H1 (cell line): ENCODE results near the gene ABCA9. TPM values are rescaled to one million over a fixed set of nuclear protein-coding genes. Genes with fewer than 3 reads are reported as not detected.

Source experiments
- CTCF ChIA-PET: fragments of 300-600 bp; sonication (Branson Sonifier 250); formaldehyde crosslinking; loops from one replicate; lab custom pipeline; 2021; ENCODE audit not compliant: partially characterized antibody; lab: Charles Lee
- POLR2A ChIA-PET: fragments of 300-600 bp; sonication (Branson Sonifier 250); formaldehyde crosslinking; loops from one replicate; lab custom pipeline; 2021; ENCODE audit warnings: inconsistent platforms; ENCODE audit not compliant: partially characterized antibody; lab: Charles Lee
- DNase-seq, 2 experiments: peaks; one replicate each; pipeline versions ENCODE4 v3.0.0 to v3.0.0-alpha.2; 2010 to 2022; ENCODE audit warnings: low spot score in 2 of 2, low read depth in 1 of 2, mixed read lengths in 1 of 2
- FAIRE-seq: peaks from 2 replicates; lab custom pipeline; 2011; peaks lifted over from hg19 to GRCh38; lab: Jason Lieb, UNC
- H2AFZ ChIP-seq: 2 replicates; pipeline ENCODE4 v1.8.1; 2012; ENCODE audit warnings: low read length, inconsistent platforms
- H2AK5ac ChIP-seq: 2 replicates; pipeline ENCODE4 v1.6.1; 2013; ENCODE audit warnings: low read depth, low read length
- H2BK120ac ChIP-seq: replicated peaks from 2 replicates; pipeline ENCODE3; 2013; ENCODE audit warnings: low read depth, low read length, inconsistent platforms
- H2BK12ac ChIP-seq: 2 replicates; pipeline ENCODE4 v1.6.1; 2013; ENCODE audit warnings: low read depth, low read length
- H2BK15ac ChIP-seq: 2 replicates; pipeline ENCODE4 v1.6.1; 2013; ENCODE audit warnings: low read length
- H2BK20ac ChIP-seq: 2 replicates; pipeline ENCODE4 v1.6.1; 2013; ENCODE audit warnings: low read length
- H2BK5ac ChIP-seq: 2 replicates; pipeline ENCODE4 v1.6.1; 2013; ENCODE audit warnings: low read depth, low read length
- H3K14ac ChIP-seq: 2 replicates; pipeline ENCODE4 v1.6.1; 2013; ENCODE audit warnings: inconsistent platforms; ENCODE audit not compliant: insufficient read length
- H3K18ac ChIP-seq: 2 replicates; pipeline ENCODE4 v1.6.1; 2013; ENCODE audit warnings: low read length; ENCODE audit errors: extremely low read depth
- H3K23ac ChIP-seq: 2 replicates; pipeline ENCODE4 v1.6.1; 2013; ENCODE audit warnings: inconsistent platforms; ENCODE audit not compliant: insufficient read length
- H3K23me2 ChIP-seq: 2 replicates; pipeline ENCODE4 v1.6.1; 2013; ENCODE audit warnings: low read depth, low read length
- H3K27ac ChIP-seq: 2 replicates; pipeline ENCODE4 v1.6.1; 2011; ENCODE audit warnings: low read depth, low read length, inconsistent platforms
- H3K27me3 ChIP-seq, 4 experiments: replicated peaks in 1 of 4; 1 replicate in 1 of 4; 2 replicates in 3 of 4; pipeline versions ENCODE4 v1.6.1 to v1.8.1; 2011 to 2013; ENCODE audit warnings: low read length in 3 of 4, mild to moderate bottlenecking in 3 of 4, inconsistent platforms in 2 of 4, mixed read lengths in 2 of 4, moderate library complexity in 1 of 4; ENCODE audit not compliant: control insufficient read depth in 3 of 4, insufficient read depth in 3 of 4; ENCODE audit errors: extremely low read depth in 1 of 4
- H3K36me3 ChIP-seq, 4 experiments: 2 replicates each; pipeline versions ENCODE4 v1.6.1 to v1.8.1; 2011 to 2013; ENCODE audit warnings: mild to moderate bottlenecking in 4 of 4, low read length in 3 of 4, moderate library complexity in 2 of 4, control low read depth in 1 of 4, inconsistent platforms in 1 of 4; ENCODE audit not compliant: insufficient read depth in 4 of 4, control insufficient read depth in 2 of 4
- H3K4ac ChIP-seq: replicated peaks from 2 replicates; pipeline ENCODE3; 2013; ENCODE audit warnings: low read length, low read depth, mixed read lengths, inconsistent platforms; ENCODE audit not compliant: insufficient read length
- H3K4me1 ChIP-seq, 4 experiments: replicated peaks in 1 of 4; 1 replicate in 1 of 4; 2 replicates in 3 of 4; pipeline versions ENCODE4 v1.6.1 to v1.8.1; 2011 to 2013; ENCODE audit warnings: low read length in 3 of 4, inconsistent platforms in 2 of 4, mixed read lengths in 1 of 4; ENCODE audit not compliant: insufficient read depth in 4 of 4, control insufficient read depth in 3 of 4
- H3K4me2 ChIP-seq, 2 experiments: 2 replicates each; pipeline versions ENCODE4 v1.6.1 to v1.8.1; 2011 to 2013; ENCODE audit warnings: low read depth in 2 of 2, low read length in 2 of 2, control low read depth in 1 of 2, inconsistent platforms in 1 of 2, mild to moderate bottlenecking in 1 of 2; ENCODE audit not compliant: insufficient read depth in 1 of 2
- H3K4me3 ChIP-seq, 4 experiments: fragments of 200-600, 300-600 bp in 1 of 4; sonication (generic), shearing (Covaris generic), sonication (Bioruptor Twin) in 1 of 4; 2 replicates each; pipeline versions ENCODE4 v1.5.1 to v1.8.1; 2011 to 2016; ENCODE audit warnings: low read length in 4 of 4, low read depth in 3 of 4, control low read depth in 2 of 4, inconsistent platforms in 2 of 4, mild to moderate bottlenecking in 2 of 4, mixed read lengths in 1 of 4, moderate library complexity in 1 of 4; ENCODE audit not compliant: insufficient read depth in 2 of 4; ENCODE audit errors: extremely low read depth in 1 of 4
- H3K56ac ChIP-seq: replicated peaks from 2 replicates; pipeline ENCODE3; 2013; ENCODE audit warnings: low read depth, mild to moderate bottlenecking, mixed read lengths, low read length, inconsistent platforms; ENCODE audit not compliant: insufficient read length
- H3K79me1 ChIP-seq: 2 replicates; pipeline ENCODE4 v1.6.1; 2013; ENCODE audit warnings: low read depth, low read length, control low read depth
- H3K79me2 ChIP-seq, 2 experiments: 2 replicates each; pipeline versions ENCODE4 v1.6.1 to v1.8.1; 2012 to 2013; ENCODE audit warnings: low read length in 2 of 2, mild to moderate bottlenecking in 2 of 2, inconsistent platforms in 1 of 2; ENCODE audit not compliant: insufficient read depth in 2 of 2, control insufficient read depth in 1 of 2
- H3K9ac ChIP-seq, 4 experiments: replicated peaks in 1 of 4; 1 replicate in 1 of 4; 2 replicates in 3 of 4; pipeline versions ENCODE4 v1.6.1 to v1.8.1; 2011 to 2013; ENCODE audit warnings: low read depth in 3 of 4, low read length in 3 of 4, control low read depth in 2 of 4, mild to moderate bottlenecking in 2 of 4, moderate library complexity in 2 of 4, inconsistent platforms in 1 of 4; ENCODE audit errors: extremely low read depth in 1 of 4
- H3K9me3 ChIP-seq, 2 experiments: 2 replicates each; pipeline versions ENCODE4 v1.6.1 to v1.8.1; 2012 to 2013; ENCODE audit warnings: mild to moderate bottlenecking in 2 of 2, moderate library complexity in 2 of 2, control low read depth in 1 of 2, inconsistent platforms in 1 of 2, low read depth in 1 of 2, low read length in 1 of 2, mixed read lengths in 1 of 2; ENCODE audit not compliant: insufficient read depth in 2 of 2
- H4K20me1 ChIP-seq, 2 experiments: replicated peaks in 1 of 2; 2 replicates each; pipeline versions ENCODE3 to v1.8.1; 2011 to 2013; ENCODE audit warnings: inconsistent platforms in 2 of 2, low read length in 2 of 2, mild to moderate bottlenecking in 1 of 2; ENCODE audit not compliant: insufficient read depth in 2 of 2, control insufficient read depth in 1 of 2
- H4K5ac ChIP-seq: 2 replicates; pipeline ENCODE4 v1.6.1; 2013; ENCODE audit warnings: low read length, low read depth, mixed read lengths, inconsistent platforms; ENCODE audit not compliant: insufficient read length
- H4K8ac ChIP-seq: 2 replicates; pipeline ENCODE4 v1.8.0; 2013; ENCODE audit warnings: mild to moderate bottlenecking, moderate library complexity, low read length, inconsistent platforms; ENCODE audit not compliant: insufficient read depth; ENCODE audit errors: extremely low read depth
- H4K91ac ChIP-seq: replicated peaks from 2 replicates; pipeline ENCODE3; 2013; ENCODE audit warnings: low read length, mixed read lengths, inconsistent platforms; ENCODE audit not compliant: insufficient read length
- GTF2F1 ChIP-seq: IDR thresholded peaks from 2 replicates; pipeline ENCODE4 v1.6.1; 2012; ENCODE audit warnings: low read depth, low read length, improper control_type of control experiment, borderline replicate concordance
- NANOG ChIP-seq: IDR thresholded peaks from 2 replicates; pipeline ENCODE4 v1.6.1; 2011; ENCODE audit warnings: low read length, low read depth, mild to moderate bottlenecking, inconsistent platforms; ENCODE audit not compliant: insufficient read depth, poor library complexity, severe bottlenecking
- RBBP5 ChIP-seq: IDR thresholded peaks from 2 replicates; pipeline ENCODE4 v1.7.1; 2012; ENCODE audit warnings: low read depth, mild to moderate bottlenecking, inconsistent platforms, low read length, moderate library complexity, borderline replicate concordance
- RFX5 ChIP-seq: IDR thresholded peaks from 2 replicates; pipeline ENCODE4 v1.6.1; 2011; ENCODE audit warnings: low read depth, low read length, improper control_type of control experiment, borderline replicate concordance
- SIN3A ChIP-seq, 2 experiments: IDR thresholded peaks in 1 of 2; conservative IDR thresholded peaks in 1 of 2; 2 replicates each; pipeline ENCODE4 v1.6.1; 2011 to 2012; ENCODE audit warnings: low read length in 2 of 2, improper control_type of control experiment in 1 of 2, low read depth in 1 of 2, mild to moderate bottlenecking in 1 of 2
- SIRT6 ChIP-seq: IDR thresholded peaks from one replicate; pipeline ENCODE4 v1.7.1; 2012; ENCODE audit warnings: low read length, inconsistent platforms
- SP2 ChIP-seq: IDR thresholded peaks from 2 replicates; pipeline ENCODE4 v1.6.1; 2012; ENCODE audit warnings: mild to moderate bottlenecking, low read length, inconsistent platforms
- TAF1 ChIP-seq: IDR thresholded peaks from 2 replicates; pipeline ENCODE4 v1.6.1; 2011; ENCODE audit warnings: mild to moderate bottlenecking, low read depth, low read length
- TBP ChIP-seq: IDR thresholded peaks from 2 replicates; pipeline ENCODE4 v1.6.1; 2011; ENCODE audit warnings: low read depth, low read length, improper control_type of control experiment
- ZNF274 ChIP-seq: IDR thresholded peaks from 2 replicates; pipeline ENCODE4 v1.7.0; 2012; ENCODE audit warnings: low read length, borderline replicate concordance; ENCODE audit errors: extremely low read depth
- WGBS, 2 experiments: shearing (Covaris generic) in 1 of 2; methylation state at CpG; one replicate each; pipeline versions ENCODE4 v1.1.6 to v1.1.7; 2013 to 2015; ENCODE audit warnings: low lambda C conversion rate in 2 of 2, mixed read lengths in 2 of 2, inconsistent platforms in 1 of 2, low coverage in 1 of 2, missing lambda C conversion rate in 1 of 2; ENCODE audit not compliant: insufficient replicate concordance in 2 of 2, insufficient coverage in 1 of 2, insufficient read length in 1 of 2; ENCODE audit errors: extremely low coverage in 1 of 2, missing lambda C conversion rate in 1 of 2; 5-methylcytosine and 5-hydroxymethylcytosine counted together
- polyA plus RNA-seq, 7 experiments: library from polyadenylated mRNA; depleted of rRNA in 3 of 7; stranded (reverse) in 5 of 7; unstranded in 2 of 7; fragments of >200 nt in 5 of 7; fragments of 200-250 nt in 2 of 7; gene quantifications; 1 replicate in 5 of 7; 2 replicates in 1 of 7; 4 replicates in 1 of 7; pipeline versions ENCODE4 v1.2.1 to v1.2.3, GENCODE V29; 2011 to 2013; ENCODE audit warnings: missing spikeins in 2 of 7, mixed read lengths in 2 of 7
- total RNA-seq: library from RNA; stranded (reverse); fragmentation: NEBNext Ultra II Directional; extraction: Animal tissue kit (Norgen Biotek cat#: 25700); gene quantifications from 2 replicates; pipeline ENCODE4 v1.2.1, GENCODE V29; 2021
- TF ChIP-seq, protein P1 (sequence below): IDR thresholded peaks from 2 replicates; pipeline ENCODE4 v1.6.1; 2011; ENCODE audit warnings: low read depth, mild to moderate bottlenecking, low read length; ENCODE audit not compliant: insufficient read depth

The ABCA9 gene
- total and polyA plus RNA-seq, 2 of the 8 experiments (the other 6 are each of a cell fraction or from before 2014, with no cell fraction given): not detected

GRCh38 chr17:69056179-69056823, 4.4 kb downstream of the ABCA9 start:
- Histone ChIP-seq H3K4me2 (no peak overlapping the region), H3K23me2 (no peaks in the 10 kb centered on the region), H2AFZ (no peak overlapping the region), H3K18ac (no peak overlapping the region), H2AK5ac (no peak overlapping the region), H3K36me3 (no peaks in the 10 kb centered on the region), H4K20me1 (no peaks in the 10 kb centered on the region), H3K79me2 (no peaks in the 10 kb centered on the region), H4K91ac (no peak overlapping the region), H3K4me3 (no peak overlapping the region), H3K79me1 (no peaks in the 10 kb centered on the region), H3K23ac (no peak overlapping the region), H3K4me1 (no peaks in the 10 kb centered on the region; a peak in 1 of 7 replicates), H2BK5ac (no peak overlapping the region), H3K14ac (no peak overlapping the region), H2BK20ac (no peak overlapping the region), H2BK15ac (no peak overlapping the region), H3K27me3 (no peaks in the 10 kb centered on the region), H4K8ac (no peak overlapping the region), H3K27ac (no peak overlapping the region), H3K9ac (no peak overlapping the region), H4K5ac (no peak overlapping the region), H3K4ac (no peak overlapping the region), H3K9me3 (no peaks in the 10 kb centered on the region), H2BK12ac (no peak overlapping the region), H3K56ac (no peak overlapping the region), H2BK120ac (no peak overlapping the region)
- ChIA-PET POLR2A (no interaction called here), CTCF (no interaction called here)
- DNase-seq: no peak
- WGBS, 2 experiments: 83% methylated on average over 3 of the region's 3 CpGs; no CpG with 5 or more reads in 1 of the 2 experiments
- TF ChIP-seq TBP: no peak
- no peak for TF ChIP-seq GTF2F1
- TF ChIP-seq SIRT6: no peak
- TF ChIP-seq RBBP5: no peak
- TF ChIP-seq, protein P1, sequence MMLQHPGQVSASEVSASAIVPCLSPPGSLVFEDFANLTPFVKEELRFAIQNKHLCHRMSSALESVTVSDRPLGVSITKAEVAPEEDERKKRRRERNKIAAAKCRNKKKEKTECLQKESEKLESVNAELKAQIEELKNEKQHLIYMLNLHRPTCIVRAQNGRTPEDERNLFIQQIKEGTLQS: no peak
- no peak for TF ChIP-seq NANOG
- no peak for TF ChIP-seq SP2
- no peak for TF ChIP-seq TAF1
- TF ChIP-seq ZNF274: no peak
- no peak for TF ChIP-seq SIN3A (conservative IDR thresholded peaks at IDR 0.05 in 1 of 2, IDR thresholded peaks at IDR 0.05 in 1 of 2; ENCODE audit: low read depth in 1 of 2, low read length in 2 of 2)
- TF ChIP-seq RFX5: no peak
- FAIRE-seq: no peak
